NCI-H446 (cell line): ENCODE data around the gene POLR2E.

Experiments used
- DNase-seq, 2 experiments: peaks; one replicate each; lab custom pipeline; 2025; lab: John Stamatoyannopoulos, UW

The POLR2E gene

DNA sequence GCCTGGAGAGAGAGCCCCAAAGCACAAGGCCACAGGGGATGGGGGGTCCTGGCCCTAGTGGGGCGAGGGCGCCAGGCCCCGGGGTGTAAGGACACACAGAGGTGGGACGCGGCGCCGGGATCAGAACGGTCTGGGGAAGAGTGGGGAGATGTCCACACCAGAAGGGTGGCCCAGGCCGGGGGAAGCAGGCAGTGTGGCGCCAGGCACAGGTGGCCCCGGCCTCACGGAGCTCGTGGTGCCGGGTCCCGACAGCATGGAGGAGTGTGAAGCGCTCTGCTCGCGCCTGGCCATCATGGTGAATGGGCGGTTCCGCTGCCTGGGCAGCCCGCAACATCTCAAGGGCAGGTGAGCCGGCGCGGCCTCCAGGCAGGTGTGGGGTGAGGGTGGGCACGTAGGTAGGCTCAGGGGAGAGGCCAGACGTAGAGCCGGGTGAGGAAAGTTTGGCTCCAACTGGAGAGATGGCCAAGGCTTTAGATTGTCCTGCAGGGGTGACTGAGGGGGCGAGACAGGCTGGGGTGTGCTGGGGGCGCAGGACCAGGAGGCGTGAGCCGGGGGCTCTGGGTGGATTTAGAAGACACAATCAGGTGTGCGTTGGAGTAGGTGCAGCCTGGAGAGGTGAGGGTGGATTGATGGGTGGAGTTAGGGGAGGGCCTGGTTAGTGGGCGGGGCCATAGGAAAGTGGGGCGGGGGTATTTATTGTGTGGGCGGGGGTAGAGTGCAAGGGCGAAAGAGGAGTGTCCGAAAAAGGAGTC lies 31.1 kb downstream of the POLR2E start:
- no peak for DNase-seq

GRCh38 chr19:1063030-1063908 lies 31.9 kb downstream of the POLR2E start:
- no peak for DNase-seq

DNA sequence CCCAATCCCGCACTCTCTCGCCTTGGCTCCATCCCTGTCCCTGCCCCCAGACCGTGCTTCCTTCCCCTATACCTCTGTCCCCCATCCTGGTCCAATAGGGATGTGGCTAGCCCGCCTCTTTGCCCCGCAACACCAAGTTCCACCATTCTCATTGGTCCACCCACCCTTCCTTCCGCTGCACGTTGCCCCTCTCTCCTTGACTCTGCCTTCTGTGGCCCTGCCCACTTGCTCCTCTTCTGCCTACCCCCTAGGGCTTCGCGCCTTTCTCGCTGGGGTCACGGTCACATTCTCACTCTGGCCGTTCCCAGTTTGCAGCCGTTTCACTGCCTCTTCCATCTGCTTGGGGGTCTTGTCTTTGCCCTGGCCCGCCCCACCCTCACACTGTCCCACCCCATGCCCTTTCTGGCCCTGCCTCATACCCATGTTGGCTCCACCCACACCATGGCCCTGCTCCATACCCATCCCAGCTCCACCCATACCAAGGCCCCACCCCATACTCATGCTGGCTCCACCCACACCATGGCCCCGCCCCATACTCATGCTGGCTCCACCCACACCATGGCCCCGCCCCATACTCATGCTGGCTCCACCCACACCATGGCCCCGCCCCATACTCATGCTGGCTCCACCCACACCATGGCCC lies 32.7 kb downstream of the POLR2E start:
- DNase-seq: no peak

DNA sequence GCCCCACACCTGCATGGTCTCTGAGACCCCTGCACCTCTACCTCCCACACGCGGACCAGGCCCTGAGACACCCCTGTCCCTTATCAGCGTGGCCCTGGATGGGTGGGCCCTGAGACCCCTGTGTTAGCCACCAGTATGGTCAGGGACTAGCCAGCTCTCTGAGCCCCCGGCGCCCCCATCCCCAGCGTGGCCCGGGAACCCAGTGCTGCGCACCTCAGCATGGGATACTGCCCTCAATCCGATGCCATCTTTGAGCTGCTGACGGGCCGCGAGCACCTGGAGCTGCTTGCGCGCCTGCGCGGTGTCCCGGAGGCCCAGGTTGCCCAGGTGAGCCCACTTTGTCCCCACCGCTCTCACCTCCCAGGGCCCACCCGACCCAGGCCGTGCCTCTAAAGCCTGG lies 33.2 kb downstream of the POLR2E start:
- no peak for DNase-seq

DNA sequence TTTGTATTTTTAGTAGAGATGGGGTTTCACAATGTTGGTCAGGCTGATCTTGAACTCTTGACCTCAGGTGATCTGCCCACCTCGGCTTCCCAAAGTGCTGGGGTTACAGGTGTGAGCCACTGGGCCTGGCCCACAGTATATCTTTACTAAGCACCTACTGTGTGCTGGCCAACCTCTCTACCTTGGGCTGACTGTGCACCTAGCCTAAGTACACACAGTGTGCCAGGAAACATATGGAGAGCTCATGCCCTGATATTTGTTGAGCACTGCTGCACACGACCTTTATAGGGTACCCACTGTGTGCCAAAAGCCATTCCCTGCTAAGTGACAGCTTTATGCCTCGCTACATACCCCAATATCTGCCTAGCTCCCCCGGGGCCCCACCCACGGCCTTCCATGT lies 34.5 kb downstream of the POLR2E start:
- DNase-seq: no peak

GRCh38 chr19:1058112-1058511 lies 37.1 kb downstream of the POLR2E start:
- DNase-seq: no peak

DNA sequence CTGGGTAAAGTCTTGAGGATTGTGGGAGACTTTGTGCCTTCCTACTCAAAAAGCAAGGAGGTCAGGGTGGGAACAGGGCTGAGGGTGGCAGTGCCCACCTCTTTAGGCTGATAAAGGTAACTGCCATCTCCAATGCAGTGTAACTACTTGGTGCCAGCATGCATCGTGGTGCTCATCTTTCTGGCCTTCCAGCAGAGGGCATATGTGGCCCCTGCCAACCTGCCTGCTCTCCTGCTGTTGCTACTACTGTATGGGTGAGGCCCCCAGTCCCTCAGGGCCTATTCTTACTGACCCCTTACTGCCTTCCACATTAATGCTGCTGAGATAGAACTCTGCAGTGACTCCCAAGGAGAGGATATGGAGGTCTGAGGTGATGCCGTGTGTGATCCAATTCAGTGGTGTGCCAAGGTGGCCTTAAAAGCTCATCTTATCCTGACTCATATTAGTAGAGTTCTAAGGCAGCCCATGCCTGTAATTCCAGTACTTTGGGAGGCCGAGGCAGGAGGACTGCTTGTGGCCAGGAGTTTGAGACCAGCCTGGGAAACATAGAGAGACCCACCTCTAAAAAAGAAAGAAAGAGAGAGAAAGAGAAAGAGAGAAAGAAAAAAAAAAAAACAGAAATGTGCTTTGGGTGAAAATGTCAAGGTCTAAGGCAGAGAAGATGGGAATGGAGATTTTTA lies 37.9 kb downstream of the POLR2E start:
- DNase-seq: peak in 1 of 2 experiments; percentile 37

GRCh38 chr19:1055886-1056620 lies 39.1 kb downstream of the POLR2E start:
- no peak for DNase-seq

DNA sequence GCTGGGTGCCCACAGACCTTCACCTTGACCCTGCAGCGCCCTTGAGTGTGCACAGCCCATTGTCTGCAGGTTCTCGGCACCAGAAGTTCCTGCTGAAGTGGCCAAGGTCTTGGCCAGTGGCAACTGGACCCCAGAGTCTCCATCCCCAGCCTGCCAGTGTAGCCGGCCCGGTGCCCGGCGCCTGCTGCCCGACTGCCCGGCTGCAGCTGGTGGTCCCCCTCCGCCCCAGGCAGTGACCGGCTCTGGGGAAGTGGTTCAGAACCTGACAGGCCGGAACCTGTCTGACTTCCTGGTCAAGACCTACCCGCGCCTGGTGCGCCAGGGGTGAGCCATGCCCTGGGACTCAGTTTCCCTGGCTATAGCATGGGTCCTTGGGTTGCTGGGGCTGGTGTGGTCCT lies 40.1 kb downstream of the POLR2E start:
- no peak for DNase-seq

GRCh38 chr19:1054102-1055027 lies 40.8 kb downstream of the POLR2E start:
- no peak for DNase-seq

- DNase-seq: no peak
These were observed 41.7 kb downstream of the POLR2E start for GRCh38 chr19:1053176-1054101.

- no peak for DNase-seq
These were observed 42.7 kb downstream of the POLR2E start for GRCh38 chr19:1052349-1052975.

DNA sequence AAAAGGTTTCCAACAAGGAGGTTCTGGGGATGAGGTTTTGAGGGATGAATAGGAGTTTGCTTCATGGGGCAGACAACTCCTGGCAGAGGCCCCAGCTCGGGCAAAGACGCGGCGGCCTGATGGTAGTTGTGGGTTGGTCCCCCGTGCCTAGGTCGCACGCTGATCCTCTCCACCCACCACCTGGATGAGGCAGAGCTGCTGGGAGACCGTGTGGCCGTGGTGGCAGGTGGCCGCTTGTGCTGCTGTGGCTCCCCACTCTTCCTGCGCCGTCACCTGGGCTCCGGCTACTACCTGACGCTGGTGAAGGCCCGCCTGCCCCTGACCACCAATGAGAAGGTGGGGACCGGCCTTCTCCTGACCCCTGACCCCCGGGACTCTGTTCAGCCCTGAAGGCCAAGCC lies 43.4 kb downstream of the POLR2E start:
- no peak for DNase-seq

DNA sequence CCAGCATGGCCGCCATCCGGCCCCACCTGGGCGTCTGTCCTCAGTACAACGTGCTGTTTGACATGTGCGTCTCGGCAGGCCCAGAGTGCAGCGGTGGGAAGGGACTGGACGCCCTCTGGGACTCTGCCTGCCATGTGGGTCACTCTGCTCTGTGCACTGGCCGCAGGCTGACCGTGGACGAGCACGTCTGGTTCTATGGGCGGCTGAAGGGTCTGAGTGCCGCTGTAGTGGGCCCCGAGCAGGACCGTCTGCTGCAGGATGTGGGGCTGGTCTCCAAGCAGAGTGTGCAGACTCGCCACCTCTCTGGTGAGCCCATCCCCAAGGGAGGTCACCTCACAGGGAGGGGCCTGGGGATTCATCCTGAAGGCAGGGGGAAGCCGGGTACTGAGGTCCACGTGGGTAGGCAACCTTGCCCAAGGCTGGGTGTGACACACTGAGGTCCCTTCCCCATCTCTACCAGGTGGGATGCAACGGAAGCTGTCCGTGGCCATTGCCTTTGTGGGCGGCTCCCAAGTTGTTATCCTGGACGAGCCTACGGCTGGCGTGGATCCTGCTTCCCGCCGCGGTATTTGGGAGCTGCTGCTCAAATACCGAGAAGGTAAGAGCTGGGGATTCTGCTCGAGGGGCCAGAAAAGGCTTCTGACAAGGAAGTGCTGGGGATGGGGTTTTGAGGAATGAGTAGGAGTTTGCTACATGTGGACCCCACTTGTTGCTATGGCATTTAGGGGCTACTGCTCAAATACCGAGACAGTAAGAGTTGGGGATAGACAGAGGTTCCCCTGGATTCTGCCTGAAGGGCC lies 44.0 kb downstream of the POLR2E start:
- no peak for DNase-seq

DNA sequence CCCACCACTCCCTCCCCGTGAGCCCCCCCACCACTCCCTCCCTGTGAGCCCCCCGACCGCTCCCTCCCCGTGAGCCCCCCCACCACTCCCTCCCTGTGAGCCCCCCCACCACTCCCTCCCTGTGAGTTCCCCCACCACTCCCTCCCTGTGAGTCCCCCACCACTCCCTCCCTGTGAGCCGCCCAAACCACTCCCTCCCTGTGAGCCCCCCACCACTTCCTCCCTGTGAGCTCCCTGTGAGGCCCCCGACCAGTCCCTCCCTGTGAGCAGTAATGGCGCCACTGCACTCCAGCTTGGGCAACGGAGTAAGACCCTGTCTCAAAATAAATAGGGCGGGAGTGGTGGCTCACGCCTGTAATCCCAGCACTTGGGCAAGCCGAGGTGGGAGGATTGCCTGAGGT lies 45.4 kb downstream of the POLR2E start:
- no peak for DNase-seq

GRCh38 chr19:1049106-1049505 lies 46.1 kb downstream of the POLR2E start:
- DNase-seq: no peak

DNA sequence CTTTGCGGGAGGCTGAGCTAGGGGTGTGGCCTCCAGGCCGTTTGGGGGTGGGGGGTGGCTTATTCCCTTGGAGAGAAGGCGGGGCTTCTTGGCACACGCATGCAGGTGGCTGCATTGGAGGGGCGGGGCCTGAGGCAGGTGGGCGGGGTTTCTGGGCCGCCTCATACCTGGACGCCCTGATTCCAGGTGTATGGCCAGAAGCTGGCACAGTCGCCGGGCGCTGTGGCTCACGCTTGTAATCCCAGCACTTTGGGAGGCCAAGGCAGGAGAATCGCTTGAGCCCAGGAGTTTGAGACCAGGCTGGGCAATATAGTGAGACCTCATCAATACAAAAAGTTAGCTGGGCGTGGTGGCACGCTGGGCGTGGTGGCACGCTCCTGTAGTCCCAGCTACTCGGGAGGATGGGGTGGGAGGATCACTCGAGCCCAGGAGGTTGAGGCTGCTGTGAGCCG lies 47.5 kb downstream of the POLR2E start:
- no peak for DNase-seq
